Naive thymus-derived CD4-positive, alpha-beta T cell (primary cell): ENCODE results near the gene RIT2. TPM values are rescaled to one million over a fixed set of nuclear protein-coding genes. Genes with fewer than 3 reads are reported as not detected.

ENCODE experiments used
- ATAC-seq: fragments of 150-1000 bp; cut with Tn5 transposase; 2 replicates; pipeline ENCODE4 v1.10.0; 2021; ENCODE audit warnings: mild to moderate bottlenecking, moderate library complexity
- CTCF ChIA-PET: fragments of 350-600 bp; sonication (Branson Sonifier 250); formaldehyde crosslinking; loops from one replicate; lab custom pipeline; 2021; ENCODE audit warnings: antibody characterized with exemption; lab: Charles Lee
- POLR2A ChIA-PET: fragments of 350-600 bp; sonication (Branson Sonifier 250); formaldehyde crosslinking; loops from one replicate; lab custom pipeline; 2021; ENCODE audit warnings: antibody characterized with exemption, inconsistent platforms; lab: Charles Lee
- DNase-seq, 9 donors: peaks; one replicate each; pipeline versions ENCODE4 v3.0.0 to v3.0.0-alpha.2; 2020 to 2022; ENCODE audit warnings: mixed read lengths in 1 of 9
- H3K27ac ChIP-seq: one replicate; pipeline ENCODE4 v1.7.0; 2013; ENCODE audit warnings: mild to moderate bottlenecking, low read depth, low read length, moderate library complexity
- H3K27me3 ChIP-seq, 2 donors: one replicate each; pipeline ENCODE4 v1.7.0; 2013; ENCODE audit warnings: low read length in 2 of 2, mild to moderate bottlenecking in 2 of 2, moderate library complexity in 2 of 2; ENCODE audit not compliant: control insufficient read depth in 2 of 2, insufficient read depth in 2 of 2
- H3K36me3 ChIP-seq, 3 experiments: 1 replicate in 2 of 3; 2 replicates in 1 of 3; pipeline ENCODE4 v1.7.0; 2013; ENCODE audit warnings: low read length in 3 of 3, mild to moderate bottlenecking in 3 of 3, moderate library complexity in 1 of 3; ENCODE audit not compliant: insufficient read depth in 3 of 3, control insufficient read depth in 2 of 3
- H3K4me1 ChIP-seq, 2 donors: one replicate each; pipeline ENCODE4 v1.7.0; 2013; ENCODE audit warnings: low read length in 2 of 2, mild to moderate bottlenecking in 2 of 2, moderate library complexity in 1 of 2; ENCODE audit not compliant: control insufficient read depth in 2 of 2, insufficient read depth in 2 of 2
- H3K4me3 ChIP-seq: 2 replicates; pipeline ENCODE4 v1.7.0; 2013; ENCODE audit warnings: mild to moderate bottlenecking, low read length
- H3K9me3 ChIP-seq, 3 experiments: 1 replicate in 2 of 3; 2 replicates in 1 of 3; pipeline ENCODE4 v1.7.0; 2013; ENCODE audit warnings: low read length in 3 of 3; ENCODE audit not compliant: control insufficient read depth in 2 of 3
- H3K27ac Mint-ChIP-seq, 9 donors: one replicate each; pipeline ENCODE4 v1.8.0; 2020 to 2022; ENCODE audit warnings: mixed read lengths in 9 of 9, mild to moderate bottlenecking in 8 of 9, moderate library complexity in 5 of 9, inconsistent platforms in 2 of 9
- H3K27me3 Mint-ChIP-seq, 5 donors: one replicate each; pipeline ENCODE4 v1.8.0; 2021 to 2022; ENCODE audit warnings: mixed read lengths in 5 of 5, mild to moderate bottlenecking in 1 of 5
- H3K36me3 Mint-ChIP-seq, 5 donors: one replicate each; pipeline ENCODE4 v1.8.0; 2020 to 2022; ENCODE audit warnings: mixed read lengths in 5 of 5, mild to moderate bottlenecking in 3 of 5, inconsistent platforms in 1 of 5
- H3K4me1 Mint-ChIP-seq, 7 donors: one replicate each; pipeline ENCODE4 v1.8.0; 2020 to 2022; ENCODE audit warnings: mixed read lengths in 7 of 7, mild to moderate bottlenecking in 3 of 7, inconsistent platforms in 1 of 7
- H3K4me3 Mint-ChIP-seq, 10 donors: one replicate each; pipeline ENCODE4 v1.8.0; 2020 to 2022; ENCODE audit warnings: mild to moderate bottlenecking in 10 of 10, mixed read lengths in 10 of 10, moderate library complexity in 6 of 10, inconsistent platforms in 2 of 10
- H3K9me3 Mint-ChIP-seq, 11 donors: one replicate each; pipeline ENCODE4 v1.8.0; 2020 to 2022; ENCODE audit warnings: mixed read lengths in 11 of 11, mild to moderate bottlenecking in 4 of 11, inconsistent platforms in 1 of 11, moderate library complexity in 1 of 11
- intact Hi-C, 2 donors: fragments of 100-400 bp; cut with micrococcal nuclease; formaldehyde crosslinking; loops; one replicate each; pipeline ENCODE4 v1.15.1; 2023
- polyA plus RNA-seq, 2 donors: library from polyadenylated mRNA; unstranded; fragments of 300-500 nt; fragmentation: Illumina TruSeq; gene quantifications; one replicate each; pipeline ENCODE4 v1.2.3, GENCODE V29; 2021
- total RNA-seq, 6 experiments: library from RNA in 5 of 6; stranded (reverse) in 5 of 6; gene quantifications; 1 replicate in 5 of 6; 2 replicates in 1 of 6; pipeline ENCODE4 v1.2.3 and lab custom pipeline; 2021 to 2026

Gene RIT2
- total RNA-seq = not detected
- polyA plus RNA-seq = not detected
- not detected for total RNA-seq (lab: John Stamatoyannopoulos, UW)

DNA sequence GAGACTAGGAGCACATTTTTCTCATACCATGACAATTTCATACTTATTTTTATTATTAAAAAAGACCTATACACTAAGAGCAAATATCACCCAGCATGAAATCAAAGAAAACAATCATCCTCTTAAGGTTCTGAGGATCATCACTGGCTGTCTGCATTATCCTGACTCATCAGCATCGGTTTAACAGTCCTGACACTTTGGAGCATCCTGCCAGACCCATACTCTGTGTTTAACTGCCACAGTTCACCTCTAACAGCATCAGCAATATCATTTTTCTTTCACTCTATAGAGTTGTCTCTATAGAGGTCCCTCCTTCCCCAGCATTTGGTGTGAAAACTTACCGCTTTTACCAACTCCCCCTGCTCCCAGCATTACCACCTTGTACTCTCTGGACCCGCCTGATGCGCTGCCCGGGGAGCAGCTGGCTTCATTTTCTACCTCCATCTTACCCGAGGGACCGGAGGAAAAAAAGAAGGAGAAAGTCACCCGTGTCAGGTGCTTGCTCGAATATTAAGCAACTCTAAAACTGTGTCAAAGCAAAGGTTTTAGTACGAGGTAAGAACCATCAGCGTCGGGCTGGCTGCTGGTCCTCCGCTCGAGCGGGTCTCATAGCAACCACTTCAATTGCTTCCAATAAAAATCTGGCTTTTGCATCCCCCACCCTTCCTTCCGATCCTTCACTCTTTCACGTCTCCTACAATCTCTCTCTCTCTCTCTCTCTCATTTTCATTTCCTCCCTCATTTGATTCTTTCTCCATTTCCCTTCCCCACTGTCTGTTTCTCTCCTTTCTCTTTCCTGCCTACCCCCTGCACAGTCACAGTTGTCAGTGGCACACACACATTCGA, at the start of gene RIT2:
RIT2 (minus strand) TSS at position 610 of the 846 bp plus-strand sequence.
- Mint-ChIP-seq H3K27me3 (no peaks in the 10 kb centered on the region), H3K27ac (no peak within 1 kb of the TSS), H3K4me1 (no peaks in the 10 kb centered on the region), H3K4me3 (no peak within 1 kb of the TSS), H3K9me3 (peaks cover 0 to 19% (median 0%) of the 10 kb centered on the region in 11 donors), H3K36me3 (no peaks in the 10 kb centered on the region)
- no peaks in the 10 kb centered on the region for H3K27me3 ChIP-seq
- intact Hi-C loops = no loop called here
- H3K27ac ChIP-seq = no peak within 1 kb of the TSS
- no peaks in the 10 kb centered on the region for H3K36me3 ChIP-seq
- H3K9me3 ChIP-seq = no peaks in the 10 kb centered on the region
- ATAC-seq (no peak), DNase-seq (no peak)
- H3K4me3 ChIP-seq = no peak within 1 kb of the TSS
- CTCF ChIA-PET = no interaction called here
- H3K4me1 ChIP-seq = no peaks in the 10 kb centered on the region
- POLR2A ChIA-PET = no interaction called here

GRCh38 chr18:43161528-43161927, 46.0 kb upstream of the RIT2 start:
- Mint-ChIP-seq H3K4me3 (no peak overlapping the region), H3K27me3 (no peaks in the 10 kb centered on the region), H3K9me3 (peaks cover 0 to 26% (median 8%) of the 10 kb centered on the region in 11 donors), H3K36me3 (no peaks in the 10 kb centered on the region), H3K4me1 (no peaks in the 10 kb centered on the region), H3K27ac (no peak overlapping the region)
- ChIA-PET POLR2A (no interaction called here), CTCF (no interaction called here)
- DNase-seq (no peak), ATAC-seq (no peak)
- no peak overlapping the region for H3K27ac ChIP-seq
- no peaks in the 10 kb centered on the region for H3K27me3 ChIP-seq
- H3K36me3 ChIP-seq = no peaks in the 10 kb centered on the region
- intact Hi-C loops = no loop called here
- H3K4me1 ChIP-seq = no peaks in the 10 kb centered on the region
- H3K4me3 ChIP-seq = no peak overlapping the region
- H3K9me3 ChIP-seq = no peaks in the 10 kb centered on the region

- no peak for ATAC-seq
- no peaks in the 10 kb centered on the region for H3K27me3 ChIP-seq
- Mint-ChIP-seq H3K4me3 (no peak overlapping the region), H3K27ac (no peak overlapping the region), H3K9me3 (peaks cover 0 to 18% (median 4%) of the 10 kb centered on the region in 11 donors), H3K4me1 (no peaks in the 10 kb centered on the region), H3K36me3 (no peaks in the 10 kb centered on the region), H3K27me3 (no peaks in the 10 kb centered on the region)
- H3K27ac ChIP-seq = no peak overlapping the region
- CTCF ChIA-PET = no interaction called here
- POLR2A ChIA-PET = no interaction called here
- no peaks in the 10 kb centered on the region for H3K36me3 ChIP-seq
- H3K4me1 ChIP-seq = no peaks in the 10 kb centered on the region
- DNase-seq = no peak
- no peak overlapping the region for H3K4me3 ChIP-seq
- H3K9me3 ChIP-seq = no peaks in the 10 kb centered on the region
- intact Hi-C loops = no loop called here
Observed at GRCh38 chr18:43160509-43160908, 45.0 kb upstream of the RIT2 start.

GRCh38 chr18:43159926-43160325, 44.4 kb upstream of the RIT2 start:
- no peaks in the 10 kb centered on the region for H3K4me1 ChIP-seq
- H3K27ac ChIP-seq = no peak overlapping the region
- Mint-ChIP-seq H3K36me3 (no peaks in the 10 kb centered on the region), H3K4me3 (no peak overlapping the region), H3K27me3 (no peaks in the 10 kb centered on the region), H3K27ac (no peak overlapping the region), H3K4me1 (no peaks in the 10 kb centered on the region), H3K9me3 (peaks cover 0 to 12% (median 3%) of the 10 kb centered on the region in 11 donors)
- H3K9me3 ChIP-seq = no peaks in the 10 kb centered on the region
- ChIA-PET POLR2A (no interaction called here), CTCF (no interaction called here)
- DNase-seq (no peak), ATAC-seq (no peak)
- intact Hi-C loops = loop anchor here in 1 of 2 donors (10.0 kb wide), 1 partner anchor 55 kb away; no protein-coding TSS in a partner anchor
- H3K4me3 ChIP-seq = no peak overlapping the region
- H3K27me3 ChIP-seq = no peaks in the 10 kb centered on the region
- no peaks in the 10 kb centered on the region for H3K36me3 ChIP-seq

GRCh38 chr18:43159086-43159770, 43.7 kb upstream of the RIT2 start:
- Mint-ChIP-seq H3K9me3 (peaks cover 0 to 9% (median 2%) of the 10 kb centered on the region in 11 donors), H3K36me3 (no peaks in the 10 kb centered on the region), H3K4me1 (no peaks in the 10 kb centered on the region), H3K27me3 (no peaks in the 10 kb centered on the region), H3K27ac (no peak overlapping the region), H3K4me3 (no peak overlapping the region)
- POLR2A ChIA-PET = no interaction called here
- Histone ChIP-seq H3K36me3 (no peaks in the 10 kb centered on the region), H3K9me3 (no peaks in the 10 kb centered on the region), H3K4me1 (no peaks in the 10 kb centered on the region), H3K27me3 (no peaks in the 10 kb centered on the region), H3K27ac (no peak overlapping the region), H3K4me3 (no peak overlapping the region)
- intact Hi-C loops = loop anchor here in 1 of 2 donors (10.0 kb wide), 1 partner anchor 56 kb away; no protein-coding TSS in a partner anchor
- CTCF ChIA-PET = no interaction called here
- DNase-seq (no peak), ATAC-seq (no peak)

DNA sequence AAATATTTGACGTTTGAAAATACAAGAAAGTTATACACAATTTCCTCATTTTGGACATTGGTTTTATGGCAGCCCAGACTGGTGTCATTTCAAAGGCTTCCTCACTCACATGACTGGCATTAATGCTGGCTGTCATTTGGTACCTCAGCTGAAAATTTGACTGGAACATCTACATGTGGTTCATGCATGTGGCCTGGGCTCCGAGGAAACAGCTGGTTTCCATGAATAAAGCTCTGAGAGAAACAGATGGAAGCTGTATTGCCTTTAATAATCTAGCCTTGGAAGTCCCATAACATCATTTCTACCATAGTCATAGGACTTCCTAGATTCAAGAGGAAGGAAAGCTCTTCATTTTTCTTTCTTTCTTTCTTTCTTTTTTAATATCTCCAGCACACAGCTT, 42.9 kb upstream of the RIT2 start:
- Mint-ChIP-seq H3K9me3 (peaks cover 0 to 9% (median 2%) of the 10 kb centered on the region in 11 donors), H3K4me3 (no peak overlapping the region), H3K27ac (no peak overlapping the region), H3K27me3 (no peaks in the 10 kb centered on the region), H3K36me3 (no peaks in the 10 kb centered on the region), H3K4me1 (no peaks in the 10 kb centered on the region)
- ChIA-PET POLR2A (no interaction called here), CTCF (no interaction called here)
- Histone ChIP-seq H3K9me3 (no peaks in the 10 kb centered on the region), H3K4me1 (no peaks in the 10 kb centered on the region), H3K4me3 (no peak overlapping the region), H3K36me3 (no peaks in the 10 kb centered on the region), H3K27me3 (no peaks in the 10 kb centered on the region), H3K27ac (no peak overlapping the region)
- intact Hi-C loops = loop anchor here in 1 of 2 donors (10.0 kb wide), 1 partner anchor 56 kb away; no protein-coding TSS in a partner anchor
- DNase-seq (no peak), ATAC-seq (no peak)
